DND-41 (cell line): Measurements from ENCODE around the gene EFNB2.
A peak's percentile ranks its signal among the peaks of the same experiment; 100 is the strongest.

Experiments used
- ATAC-seq: fragments of 200-7000 bp; cut with Tn5 transposase; 3 replicates; pipeline ENCODE4 v1.9.1; 2021; ENCODE audit warnings: low read depth; ENCODE audit not compliant: insufficient read depth
- DNase-seq: peaks from one replicate; pipeline ENCODE4 v3.0.0-alpha.2; 2020
- H2AFZ ChIP-seq: 2 replicates; pipeline ENCODE4 v1.6.0; 2012; ENCODE audit warnings: low read depth, low read length
- H3K27ac ChIP-seq: 2 replicates; pipeline ENCODE4 v1.5.1; 2012; ENCODE audit warnings: low read length, inconsistent platforms
- H3K27me3 ChIP-seq: fragments of 200-600 bp; sonication (generic); 2 replicates; pipeline ENCODE4 v1.6.0; 2012; ENCODE audit warnings: low read length, mild to moderate bottlenecking, inconsistent platforms; ENCODE audit not compliant: insufficient read depth, poor library complexity
- H3K36me3 ChIP-seq: 2 replicates; pipeline ENCODE4 v1.5.1; 2012; ENCODE audit warnings: low read length, inconsistent platforms; ENCODE audit not compliant: insufficient read depth
- H3K4me1 ChIP-seq: 2 replicates; pipeline ENCODE4 v1.5.1; 2012; ENCODE audit warnings: mild to moderate bottlenecking, low read length; ENCODE audit not compliant: insufficient read depth
- H3K4me2 ChIP-seq: 2 replicates; pipeline ENCODE4 v1.6.0; 2012; ENCODE audit warnings: mild to moderate bottlenecking, moderate library complexity, low read length, inconsistent platforms; ENCODE audit not compliant: insufficient read depth
- H3K4me3 ChIP-seq, 2 experiments: fragments of 200-600 bp in 1 of 2; shearing (Covaris generic) in 1 of 2; 2 replicates each; pipeline ENCODE4 v1.5.1; 2012 to 2016; ENCODE audit warnings: inconsistent platforms in 2 of 2, low read length in 2 of 2, mild to moderate bottlenecking in 2 of 2, low read depth in 1 of 2, moderate library complexity in 1 of 2
- H3K79me2 ChIP-seq: 2 replicates; pipeline ENCODE4 v1.6.0; 2012; ENCODE audit warnings: low read length, inconsistent platforms; ENCODE audit not compliant: insufficient read depth
- H3K9ac ChIP-seq: 2 replicates; pipeline ENCODE4 v1.6.0; 2012; ENCODE audit warnings: low read depth, mild to moderate bottlenecking, inconsistent platforms, low read length, moderate library complexity
- H3K9me3 ChIP-seq: 2 replicates; pipeline ENCODE4 v1.5.1; 2012; ENCODE audit warnings: low read length, moderate library complexity, mild to moderate bottlenecking, inconsistent platforms; ENCODE audit not compliant: insufficient read depth, severe bottlenecking
- H4K20me1 ChIP-seq: 2 replicates; pipeline ENCODE4 v1.6.0; 2012; ENCODE audit warnings: low read length; ENCODE audit not compliant: insufficient read depth
- CTCF ChIP-seq: IDR thresholded peaks from 2 replicates; pipeline ENCODE4 v1.5.1; 2012; ENCODE audit warnings: borderline replicate concordance, low read length, moderate library complexity, mild to moderate bottlenecking; ENCODE audit not compliant: poor library complexity, severe bottlenecking; ENCODE audit errors: extremely low read depth
- EZH2 ChIP-seq: IDR thresholded peaks from 3 replicates; pipeline ENCODE4 v1.6.1; 2012; ENCODE audit warnings: borderline replicate concordance, low read depth, mild to moderate bottlenecking, moderate library complexity, low read length, inconsistent platforms; ENCODE audit not compliant: severe bottlenecking

EFNB2 gene

DNA sequence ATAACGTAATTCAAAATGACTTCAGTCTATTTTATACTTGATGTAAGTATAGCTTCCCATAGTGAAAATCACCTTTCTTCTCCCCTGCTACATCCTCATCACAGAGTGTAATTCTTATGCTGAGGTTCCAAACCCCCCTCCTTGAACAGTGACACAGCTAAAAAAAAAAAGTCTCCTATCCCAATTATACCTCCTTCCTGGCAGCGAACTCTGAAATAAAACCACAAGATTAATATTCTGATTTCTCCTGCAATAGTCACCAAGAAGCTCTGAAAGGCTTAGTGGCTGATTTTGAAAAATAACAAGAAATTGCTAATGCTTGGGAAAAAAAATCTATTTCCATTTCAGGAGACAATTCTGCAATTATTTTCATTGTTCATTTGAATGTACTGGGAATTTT is 36.3 kb downstream of the EFNB2 start:
- Histone ChIP-seq H3K27me3 (no peaks in the 10 kb centered on the region), H4K20me1 (no peaks in the 10 kb centered on the region), H3K79me2 (no peaks in the 10 kb centered on the region), H3K4me2 (peak overlapping the region; percentile 22; the same call in 1 of the 2 replicates), H3K4me3 (no peak overlapping the region), H3K9ac (no peak overlapping the region), H3K36me3 (no peaks in the 10 kb centered on the region), H3K27ac (no peak overlapping the region), H3K9me3 (no peaks in the 10 kb centered on the region), H2AFZ (no peak overlapping the region), H3K4me1 (peaks cover 47% of the 10 kb centered on the region)
- TF ChIP-seq CTCF = no peak
- TF ChIP-seq EZH2 = no peak
- ATAC-seq (no peak), DNase-seq (no peak)

GRCh38 chr13:106498571-106498970 is 36.9 kb downstream of the EFNB2 start:
- DNase-seq (peak; percentile 24), ATAC-seq (no peak)
- H4K20me1 ChIP-seq = no peaks in the 10 kb centered on the region
- no peak overlapping the region for H2AFZ ChIP-seq
- no peak overlapping the region for H3K9ac ChIP-seq
- no peaks in the 10 kb centered on the region for H3K79me2 ChIP-seq
- peak overlapping the region; percentile 22 for H3K4me2 ChIP-seq
- peak overlapping the region; percentile 24 for H3K27ac ChIP-seq
- no peaks in the 10 kb centered on the region for H3K27me3 ChIP-seq
- no peaks in the 10 kb centered on the region for H3K9me3 ChIP-seq
- peaks cover 53% of the 10 kb centered on the region for H3K4me1 ChIP-seq
- no peaks in the 10 kb centered on the region for H3K36me3 ChIP-seq
- H3K4me3 ChIP-seq = no peak overlapping the region
- TF ChIP-seq CTCF = no peak
- no peak for TF ChIP-seq EZH2

DNA sequence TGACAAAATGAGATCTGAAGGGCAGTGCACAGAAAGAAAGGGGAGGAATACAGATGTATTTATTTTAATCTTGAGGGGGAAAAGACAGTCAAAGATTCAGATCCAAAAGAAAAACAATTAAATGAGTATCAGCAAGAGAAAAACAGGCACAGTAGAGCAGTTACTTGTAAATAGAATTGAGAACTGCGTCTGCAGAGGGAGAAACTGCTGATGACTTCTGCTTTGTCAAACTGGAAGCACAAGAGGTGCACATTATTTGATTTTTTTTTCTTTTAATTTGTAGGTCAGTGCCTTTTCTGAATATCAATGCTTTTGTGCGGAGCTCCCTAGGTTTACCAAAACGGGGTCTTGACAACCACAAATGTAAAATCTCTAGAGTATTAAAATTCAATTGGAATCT is 37.3 kb downstream of the EFNB2 start:
- Histone ChIP-seq H3K79me2 (no peaks in the 10 kb centered on the region), H3K4me2 (0 out of 2 replicates have a peak overlapping the region, but pooled peaks have one; percentile 22), H3K36me3 (no peaks in the 10 kb centered on the region), H3K27me3 (no peaks in the 10 kb centered on the region), H3K4me3 (no peak overlapping the region), H3K27ac (no peak overlapping the region), H2AFZ (no peak overlapping the region), H3K9ac (no peak overlapping the region), H3K9me3 (no peaks in the 10 kb centered on the region), H4K20me1 (no peaks in the 10 kb centered on the region), H3K4me1 (peaks cover 57% of the 10 kb centered on the region)
- DNase-seq (no peak), ATAC-seq (no peak)
- TF ChIP-seq EZH2 (no peak), CTCF (no peak)

GRCh38 chr13:106497079-106497478 is 38.4 kb downstream of the EFNB2 start:
- TF ChIP-seq CTCF (no peak), EZH2 (no peak)
- no peak overlapping the region for H3K9ac ChIP-seq
- no peaks in the 10 kb centered on the region for H3K79me2 ChIP-seq
- peaks cover 63% of the 10 kb centered on the region for H3K4me1 ChIP-seq
- no peak overlapping the region for H3K4me2 ChIP-seq
- no peaks in the 10 kb centered on the region for H3K9me3 ChIP-seq
- no peaks in the 10 kb centered on the region for H3K36me3 ChIP-seq
- H3K27me3 ChIP-seq = no peaks in the 10 kb centered on the region
- DNase-seq (no peak), ATAC-seq (no peak)
- H2AFZ ChIP-seq = no peak overlapping the region
- H4K20me1 ChIP-seq = no peaks in the 10 kb centered on the region
- no peak overlapping the region for H3K4me3 ChIP-seq
- H3K27ac ChIP-seq = no peak overlapping the region
